K562 (cell line): ENCODE measurements around the gene HGFAC. TPM values are rescaled to one million over a fixed set of nuclear protein-coding genes. Genes with fewer than 3 reads are reported as not detected.

Source experiments
- ATAC-seq: fragments of 200-7000 bp; cut with Tn5 transposase; 3 replicates; pipeline ENCODE4 v1.9.1; 2020; ENCODE audit warnings: moderate library complexity
- BruUV-seq: library from RNA; stranded (reverse); fragments of 400-500 nt; replicated peaks from 2 replicates; lab custom pipeline; 2021; lab: Mats Ljungman, UMichigan
- CTCF ChIA-PET: fragments of 300-600 bp; formaldehyde crosslinking; extraction: SDS; loops from one replicate; lab custom pipeline; 2021; ENCODE audit warnings: low intra/inter-chr PET ratio; lab: Yijun Ruan, JAX
- POLR2A ChIA-PET: fragments of 300-600, 350-650 bp; sonication (Branson Sonifier 250); formaldehyde crosslinking; extraction: SDS; loops from one replicate; lab custom pipeline; 2021; ENCODE audit warnings: antibody characterized with exemption, inconsistent platforms; lab: Yijun Ruan, JAX
- DNase-seq, 4 experiments: peaks; one replicate each; pipeline versions ENCODE4 v3.0.0 to v3.0.0-alpha.2; 2011 to 2018; ENCODE audit warnings: low spot score in 3 of 4, mixed read lengths in 3 of 4; ENCODE audit errors: extremely low read depth in 1 of 4
- FAIRE-seq: peaks from 2 replicates; lab custom pipeline; 2011; peaks lifted over from hg19 to GRCh38; lab: Jason Lieb, UNC
- H2AFZ ChIP-seq: 2 replicates; pipeline ENCODE4 v1.6.0; 2011; ENCODE audit warnings: low read depth, low read length, control low read depth, inconsistent platforms
- H3K27ac ChIP-seq: fragments of 200-600 bp; 3 replicates; pipeline ENCODE4 v1.8.0; 2011; ENCODE audit warnings: low read depth, mild to moderate bottlenecking, control low read depth, inconsistent platforms, low read length, moderate library complexity, mixed read lengths; ENCODE audit errors: extremely low read depth
- H3K27me3 ChIP-seq, 2 experiments: fragments of 300-600 bp in 1 of 2; 2 replicates in 1 of 2; 3 replicates in 1 of 2; pipeline versions ENCODE4 v1.6.0 to v1.8.0; 2011; ENCODE audit warnings: inconsistent platforms in 2 of 2, low read length in 2 of 2, mild to moderate bottlenecking in 1 of 2, mixed read lengths in 1 of 2, moderate library complexity in 1 of 2; ENCODE audit not compliant: control insufficient read depth in 2 of 2, insufficient read depth in 2 of 2
- H3K36me3 ChIP-seq: fragments of 300-600 bp; 3 replicates; pipeline ENCODE4 v1.8.0; 2011; ENCODE audit warnings: mild to moderate bottlenecking, low read length, inconsistent platforms; ENCODE audit not compliant: control insufficient read depth, insufficient read depth
- H3K4me1 ChIP-seq, 2 experiments: fragments of 200-600 bp in 1 of 2; replicated peaks in 1 of 2; 2 replicates in 1 of 2; 3 replicates in 1 of 2; pipeline versions ENCODE4 v1.5.1 to v1.8.0; 2011; ENCODE audit warnings: inconsistent platforms in 2 of 2, low read length in 2 of 2, mild to moderate bottlenecking in 1 of 2, mixed read lengths in 1 of 2, moderate library complexity in 1 of 2; ENCODE audit not compliant: control insufficient read depth in 2 of 2, insufficient read depth in 2 of 2
- H3K4me2 ChIP-seq: 2 replicates; pipeline ENCODE4 v1.6.1; 2011; ENCODE audit warnings: low read length, control low read depth, inconsistent platforms, mixed read lengths; ENCODE audit not compliant: insufficient read depth
- H3K4me3 ChIP-seq: fragments of 200-600 bp; sonication (generic), shearing (Covaris generic); 2 replicates; pipeline ENCODE4 v1.5.1; 2016; ENCODE audit warnings: control low read depth, inconsistent platforms
- H3K79me2 ChIP-seq: fragments of 200-600 bp; 3 replicates; pipeline ENCODE4 v1.8.0; 2011; ENCODE audit warnings: low read length, inconsistent platforms; ENCODE audit not compliant: control insufficient read depth, insufficient read depth
- H3K9ac ChIP-seq, 2 experiments: 2 replicates each; pipeline versions ENCODE4 v1.6.0 to v1.6.1; 2011; ENCODE audit warnings: low read depth in 2 of 2, low read length in 2 of 2, control low read depth in 1 of 2, inconsistent platforms in 1 of 2, mild to moderate bottlenecking in 1 of 2, mixed read lengths in 1 of 2; ENCODE audit not compliant: insufficient read depth in 1 of 2
- H3K9me1 ChIP-seq: one replicate; pipeline ENCODE4 v1.6.0; 2011; ENCODE audit warnings: inconsistent platforms, mild to moderate bottlenecking, low read length, moderate library complexity; ENCODE audit not compliant: control insufficient read depth, insufficient read depth
- H3K9me3 ChIP-seq: replicated peaks from 2 replicates; pipeline ENCODE4 v1.5.1; 2011; ENCODE audit warnings: low read depth, low read length, inconsistent platforms; ENCODE audit not compliant: control insufficient read depth, insufficient read depth
- H4K20me1 ChIP-seq: replicated peaks from 2 replicates; pipeline ENCODE4 v1.6.1; 2011; ENCODE audit warnings: low read length, inconsistent platforms, mixed read lengths; ENCODE audit not compliant: control insufficient read depth, insufficient read depth
- CHD4 ChIP-seq: fragments of 200-600 bp; sonication (generic); IDR thresholded peaks from 3 replicates; pipeline ENCODE4 v1.6.1; 2012; ENCODE audit warnings: low read depth, mild to moderate bottlenecking, mixed read lengths, low read length, inconsistent platforms; ENCODE audit not compliant: insufficient read depth, insufficient replicate concordance, poor library complexity, severe bottlenecking
- CHD7 ChIP-seq: fragments of 200-600 bp; sonication (generic); IDR thresholded peaks from one replicate; pipeline ENCODE4 v1.6.1; 2012; ENCODE audit warnings: mild to moderate bottlenecking, low read depth, low read length, inconsistent platforms
- MAZ ChIP-seq, 2 experiments: fragments of 450-650 bp in 1 of 2; sonication (generic) in 1 of 2; formaldehyde crosslinking; IDR thresholded peaks in 1 of 2; conservative IDR thresholded peaks in 1 of 2; 2 replicates each; pipeline versions ENCODE4 v1.4.0 to v1.5.0; 2020; ENCODE audit warnings: mild to moderate bottlenecking in 1 of 2, missing genetic modification reagents in 1 of 2
- MEF2D ChIP-seq: conservative IDR thresholded peaks from 2 replicates; pipeline ENCODE4 v1.6.1; 2016; ENCODE audit warnings: low read depth, missing genetic modification characterization, missing compliant biosample characterization
- SOX6 ChIP-seq: fragments of 450-650 bp; IDR thresholded peaks from 2 replicates; pipeline ENCODE4 v1.6.1; 2014; ENCODE audit warnings: mild to moderate bottlenecking
- SREBF1 ChIP-seq: fragments of 150-350 bp; IDR thresholded peaks from 2 replicates; pipeline ENCODE4 v1.6.1; 2014; ENCODE audit warnings: antibody characterized with exemption, low read depth, low read length, borderline replicate concordance
- TFAM ChIP-seq: fragments of 250-450 bp; sonication (Bioruptor Pico); conservative IDR thresholded peaks from 2 replicates; pipeline ENCODE4 v1.5.0; 2021; ENCODE audit warnings: mild to moderate bottlenecking, moderate library complexity
- U2AF1 ChIP-seq: fragments of 200-400 bp; formaldehyde crosslinking; optimal IDR thresholded peaks from 2 replicates; pipeline ENCODE3; 2017; ENCODE audit warnings: mild to moderate bottlenecking, low read depth, low read length, moderate library complexity
- ZNF165 ChIP-seq: fragments of 250-450 bp; sonication (Bioruptor Pico); IDR thresholded peaks from 2 replicates; pipeline ENCODE4 v1.4.0; 2020; ENCODE audit warnings: borderline replicate concordance
- ZNF217 ChIP-seq: sonication (generic); formaldehyde crosslinking; IDR thresholded peaks from 2 replicates; pipeline ENCODE4 v1.8.0; 2022; ENCODE audit warnings: mild to moderate bottlenecking, missing genetic modification reagents
- ZNF583 ChIP-seq: fragments of 250-450 bp; sonication (Bioruptor Pico); IDR thresholded peaks from 2 replicates; pipeline ENCODE4 v1.4.0; 2020
- ZNF584 ChIP-seq: fragments of 200-800 bp; sonication (Bioruptor generic); IDR thresholded peaks from 2 replicates; pipeline ENCODE4 v1.6.1; 2016; ENCODE audit warnings: low read depth, mild to moderate bottlenecking, missing genetic modification characterization, missing compliant biosample characterization
- WGBS: fragments of 100-300 bp; shearing (Covaris generic); methylation state at CpG from one replicate; pipeline ENCODE4 v1.1.6; 2016; ENCODE audit warnings: low coverage, mixed read lengths; ENCODE audit not compliant: insufficient coverage; ENCODE audit errors: missing lambda C conversion rate; 5-methylcytosine and 5-hydroxymethylcytosine counted together
- in situ Hi-C: fragments of 300-500 bp; cut with MboI; formaldehyde crosslinking; loops from 4 replicates; pipeline ENCODE4 v1.15.0; 2018; ENCODE audit warnings: inconsistent platforms, mixed read lengths
- intact Hi-C: fragments of 100-400 bp; cut with micrococcal nuclease; formaldehyde crosslinking; loops from 2 replicates; pipeline ENCODE4 v1.14.2; 2022
- polyA plus RNA-seq, 8 experiments: library from polyadenylated mRNA; depleted of rRNA in 4 of 8; stranded (reverse) in 5 of 8; unstranded in 3 of 8; fragments of >200 nt; fragmentation: Nextera tagmentation in 2 of 8; fragmentation: Illumina TruSeq in 1 of 8; extraction: Ambion mirVana in 2 of 8; extraction: Trizol in 1 of 8; gene quantifications; 2 replicates each; pipeline versions ENCODE4 v1.2.1 to v1.2.3, GENCODE V29; 2011 to 2014; ENCODE audit warnings: inconsistent platforms in 1 of 8, missing spikeins in 1 of 8
- total RNA-seq, 7 experiments: library from RNA; depleted of rRNA in 6 of 7; stranded (reverse); fragments of >200 nt in 6 of 7; fragmentation: Illumina TruSeq in 2 of 7; extraction: Trizol in 2 of 7; gene quantifications; 2 replicates each; pipeline versions ENCODE4 v1.2.1 to v1.2.3, GENCODE V29; 2011 to 2021; ENCODE audit warnings: low replicate concordance in 1 of 7

HGFAC gene
- total and polyA plus RNA-seq, 9 of the 15 experiments (the other 6 are each of a cell fraction or from before 2014, with no cell fraction given) = 0.13 TPM; not detected in 8

GRCh38 chr4:3464349-3464905 is 22.7 kb downstream of the HGFAC start:
- ATAC-seq = no peak
- H2AFZ ChIP-seq = no peak overlapping the region
- peaks cover 10% of the 10 kb centered on the region; the same call in 1 of the 2 replicates for H3K9me3 ChIP-seq
- H3K27ac ChIP-seq = no peak overlapping the region
- peaks cover 2% of the 10 kb centered on the region for H3K9me1 ChIP-seq
- in situ Hi-C loops (no loop called here), intact Hi-C loops (no loop called here)
- FAIRE-seq = no peak
- no peak overlapping the region for H3K4me3 ChIP-seq
- no peaks in the 10 kb centered on the region for H3K79me2 ChIP-seq
- peaks cover 12% of the 10 kb centered on the region; the same call in 1 of the 2 replicates for H4K20me1 ChIP-seq
- peaks cover 0 to 34% of the 10 kb centered on the region in 2 experiments; a peak in 2 of 5 replicates for H3K4me1 ChIP-seq
- no peak for DNase-seq
- no peak overlapping the region for H3K4me2 ChIP-seq
- 5% methylated on average over 12 of the region's 15 CpGs for WGBS
- POLR2A ChIA-PET = no interaction called here
- CTCF ChIA-PET = no interaction called here
- no peaks in the 10 kb centered on the region for H3K36me3 ChIP-seq
- H3K27me3 ChIP-seq = peaks cover 25 to 60% of the 10 kb centered on the region in 2 experiments
- BruUV-seq = no TSS peak
- no peak overlapping the region; a peak in 1 of 4 replicates for H3K9ac ChIP-seq
- TF ChIP-seq TFAM (CRISPR knock-in tag) (no peak), ZNF583 (CRISPR knock-in tag) (no peak), CHD7 (no peak), SREBF1 (no peak), U2AF1 (no peak), MAZ (CRISPR knock-in tag; conservative IDR thresholded peaks at IDR 0.05 in 1 of 2, IDR thresholded peaks at IDR 0.05 in 1 of 2) (no peak), ZNF165 (CRISPR knock-in tag) (no peak), MEF2D (tag) (no peak), SOX6 (no peak), ZNF217 (CRISPR knock-in tag) (no peak), ZNF584 (CRISPR knock-in tag) (no peak), CHD4 (no peak)
